BLaER1 treated with 17β-estradiol and CSF1 and Interleukin-3, amounts not matched to agents 10 nM and 100 nM (cell line): Measurements from ENCODE around the gene CEP164.

Experiments
- H3K27ac ChIP-seq, 11 experiments: shearing (Covaris generic); formaldehyde crosslinking; 2 replicates each; pipeline ENCODE4 v1.8.1; 2022
- H3K27me3 ChIP-seq, 11 experiments: shearing (Covaris generic); formaldehyde crosslinking; 2 replicates each; pipeline ENCODE4 v1.8.1; 2022
- H3K36me3 ChIP-seq, 11 experiments: shearing (Covaris generic); formaldehyde crosslinking; 2 replicates each; pipeline ENCODE4 v1.8.1; 2022
- H3K4me1 ChIP-seq, 10 experiments: shearing (Covaris generic); formaldehyde crosslinking; 2 replicates each; pipeline ENCODE4 v1.8.1; 2022
- H3K4me2 ChIP-seq, 11 experiments: shearing (Covaris generic); formaldehyde crosslinking; 2 replicates each; pipeline ENCODE4 v1.8.1; 2022
- H3K4me3 ChIP-seq, 10 experiments: shearing (Covaris generic); formaldehyde crosslinking; 2 replicates each; pipeline ENCODE4 v1.8.1; 2022
- H3K9ac ChIP-seq, 11 experiments: shearing (Covaris generic); formaldehyde crosslinking; 2 replicates each; pipeline ENCODE4 v1.8.1; 2022
- H3K9me3 ChIP-seq, 11 experiments: shearing (Covaris generic); formaldehyde crosslinking; replicated peaks in 1 of 11; 2 replicates each; pipeline ENCODE4 v1.8.1; 2022
- H4K20me1 ChIP-seq, 11 experiments: shearing (Covaris generic); formaldehyde crosslinking; 2 replicates each; pipeline ENCODE4 v1.8.1; 2022
- Cebpa-rat ChIP-seq, 11 experiments: shearing (Covaris generic); IDR thresholded peaks; 2 replicates each; pipeline ENCODE4 v1.8.1; 2022

CEP164 gene

GRCh38 chr11:117415358-117415896 is 87.8 kb downstream of the CEP164 start:
- Histone ChIP-seq H3K4me1 (peaks cover 0 to 15% (median 0%) of the 10 kb centered on the region in 10 experiments; a peak in 3 of 20 replicates), H3K9ac (no peak overlapping the region), H3K27ac (no peak overlapping the region), H3K4me3 (no peak overlapping the region), H3K9me3 (no peaks in the 10 kb centered on the region), H3K36me3 (peaks cover 0 to 25% (median 0%) of the 10 kb centered on the region in 11 experiments; a peak in 4 of 22 replicates), H3K27me3 (no peaks in the 10 kb centered on the region), H3K4me2 (no peak overlapping the region), H4K20me1 (no peaks in the 10 kb centered on the region; a peak in 1 of 22 replicates)
- no peak for TF ChIP-seq Cebpa-rat (IDR thresholded peaks at IDR 0.05)

GRCh38 chr11:117417342-117417741 is 89.7 kb downstream of the CEP164 start:
- Histone ChIP-seq H3K9ac (no peak overlapping the region), H3K4me3 (no peak overlapping the region), H4K20me1 (no peaks in the 10 kb centered on the region; a peak in 1 of 22 replicates), H3K4me1 (peaks cover 0 to 7% (median 0%) of the 10 kb centered on the region in 10 experiments; a peak in 2 of 20 replicates), H3K27ac (no peak overlapping the region), H3K9me3 (no peaks in the 10 kb centered on the region), H3K36me3 (peaks cover 0 to 11% (median 0%) of the 10 kb centered on the region in 11 experiments; a peak in 1 of 22 replicates), H3K27me3 (no peaks in the 10 kb centered on the region), H3K4me2 (no peak overlapping the region)
- TF ChIP-seq Cebpa-rat (IDR thresholded peaks at IDR 0.05) = no peak

DNA sequence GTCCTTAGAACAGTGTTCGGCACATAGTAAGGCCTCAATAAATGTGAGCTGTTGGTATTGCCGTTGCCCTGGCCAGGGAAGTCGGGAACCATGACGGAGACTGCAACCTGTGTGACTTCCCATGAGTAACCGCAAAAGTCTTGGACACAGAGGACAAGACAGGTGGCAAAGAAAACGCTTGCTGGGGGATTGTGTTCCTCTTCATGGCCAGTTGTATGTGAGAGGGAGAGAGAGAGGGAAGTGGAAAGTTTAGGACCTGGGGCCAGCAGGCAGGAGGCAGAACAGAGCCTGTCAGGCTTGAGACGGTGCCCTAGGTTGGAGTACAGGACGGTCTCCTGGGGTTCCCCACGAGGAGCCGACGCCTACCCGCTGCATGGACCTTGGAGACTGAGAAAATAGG is 90.2 kb downstream of the CEP164 start:
- Histone ChIP-seq H3K4me3 (no peak overlapping the region), H3K27ac (no peak overlapping the region), H3K4me1 (peaks cover 0 to 2% (median 0%) of the 10 kb centered on the region in 10 experiments; a peak in 2 of 20 replicates), H3K27me3 (no peaks in the 10 kb centered on the region), H3K9me3 (no peaks in the 10 kb centered on the region), H3K4me2 (no peak overlapping the region), H4K20me1 (no peaks in the 10 kb centered on the region; a peak in 1 of 22 replicates), H3K36me3 (peaks cover 0 to 7% (median 0%) of the 10 kb centered on the region in 11 experiments; a peak in 1 of 22 replicates), H3K9ac (no peak overlapping the region)
- no peak for TF ChIP-seq Cebpa-rat (IDR thresholded peaks at IDR 0.05)

DNA sequence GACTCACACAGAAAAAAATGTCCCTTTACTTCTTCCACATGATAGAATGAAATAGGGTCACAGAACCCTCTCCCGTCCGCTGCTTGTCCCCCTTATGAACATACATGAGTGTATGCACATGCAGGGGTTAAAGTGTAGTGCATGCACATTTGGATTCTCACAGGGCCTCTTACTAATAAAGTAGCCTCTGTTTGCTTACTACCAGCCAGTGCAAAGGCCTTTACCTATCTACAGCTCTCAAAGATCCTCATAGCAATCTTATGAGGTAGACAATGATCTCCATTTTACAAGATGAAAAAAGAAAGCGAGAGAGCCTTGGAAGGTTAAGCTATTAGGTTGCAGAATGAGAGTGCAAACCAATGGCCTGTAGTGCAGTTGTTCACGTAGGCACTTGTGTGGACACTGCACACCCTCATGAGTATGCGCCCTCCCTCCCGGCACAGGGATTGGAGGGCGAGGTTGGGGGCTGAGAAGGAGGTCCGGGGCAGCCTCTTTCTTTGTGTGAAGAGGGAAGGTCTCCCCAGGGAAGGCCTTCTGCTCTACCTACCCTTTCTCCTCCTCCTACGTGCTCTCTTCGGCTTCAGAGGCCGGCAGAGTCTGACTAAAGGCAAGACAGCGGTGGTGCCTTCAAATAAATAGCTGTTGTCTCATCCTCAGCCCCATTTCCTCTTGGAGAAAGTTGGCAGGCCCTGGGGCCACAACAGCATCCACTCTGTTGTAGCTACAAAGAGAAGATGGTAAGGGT is 91.3 kb downstream of the CEP164 start:
- Histone ChIP-seq H4K20me1 (no peaks in the 10 kb centered on the region), H3K27ac (no peak overlapping the region), H3K27me3 (no peaks in the 10 kb centered on the region), H3K4me3 (no peak overlapping the region), H3K36me3 (no peaks in the 10 kb centered on the region), H3K9ac (no peak overlapping the region), H3K9me3 (no peaks in the 10 kb centered on the region), H3K4me2 (no peak overlapping the region), H3K4me1 (no peaks in the 10 kb centered on the region)
- no peak for TF ChIP-seq Cebpa-rat (IDR thresholded peaks at IDR 0.05)

- no peak for TF ChIP-seq Cebpa-rat (IDR thresholded peaks at IDR 0.05)
- H3K27ac ChIP-seq = no peak overlapping the region
- no peaks in the 10 kb centered on the region for H3K36me3 ChIP-seq
- H3K9ac ChIP-seq = no peak overlapping the region
- no peaks in the 10 kb centered on the region for H3K9me3 ChIP-seq
- no peak overlapping the region for H3K4me2 ChIP-seq
- H3K4me1 ChIP-seq = peaks cover 0 to 4% (median under 1%) of the 10 kb centered on the region in 10 experiments; a peak in 6 of 20 replicates
- H3K4me3 ChIP-seq = no peak overlapping the region
- no peaks in the 10 kb centered on the region for H4K20me1 ChIP-seq
- H3K27me3 ChIP-seq = no peaks in the 10 kb centered on the region
These were observed 92.0 kb downstream of the CEP164 start for GRCh38 chr11:117419482-117420142.

- Histone ChIP-seq H3K36me3 (no peaks in the 10 kb centered on the region), H3K9ac (no peak overlapping the region), H3K4me3 (no peak overlapping the region), H4K20me1 (no peaks in the 10 kb centered on the region), H3K9me3 (no peaks in the 10 kb centered on the region), H3K4me2 (no peak overlapping the region), H3K27ac (no peak overlapping the region), H3K27me3 (no peaks in the 10 kb centered on the region), H3K4me1 (peaks cover 0 to 8% (median 2%) of the 10 kb centered on the region in 10 experiments; a peak in 6 of 20 replicates)
- no peak for TF ChIP-seq Cebpa-rat (IDR thresholded peaks at IDR 0.05)
These were observed 92.5 kb downstream of the CEP164 start for GRCh38 chr11:117420143-117420485.

- no peaks in the 10 kb centered on the region for H3K27me3 ChIP-seq
- peaks cover 0 to 10% (median 2%) of the 10 kb centered on the region in 10 experiments; a peak in 6 of 20 replicates for H3K4me1 ChIP-seq
- no peak overlapping the region for H3K9ac ChIP-seq
- no peak overlapping the region for H3K4me3 ChIP-seq
- H3K27ac ChIP-seq = no peak overlapping the region
- no peak overlapping the region for H3K4me2 ChIP-seq
- H3K9me3 ChIP-seq = no peaks in the 10 kb centered on the region
- H3K36me3 ChIP-seq = no peaks in the 10 kb centered on the region
- no peaks in the 10 kb centered on the region; a peak in 1 of 22 replicates for H4K20me1 ChIP-seq
- TF ChIP-seq Cebpa-rat (IDR thresholded peaks at IDR 0.05) = no peak
These were observed 92.9 kb downstream of the CEP164 start for GRCh38 chr11:117420598-117420997.

DNA sequence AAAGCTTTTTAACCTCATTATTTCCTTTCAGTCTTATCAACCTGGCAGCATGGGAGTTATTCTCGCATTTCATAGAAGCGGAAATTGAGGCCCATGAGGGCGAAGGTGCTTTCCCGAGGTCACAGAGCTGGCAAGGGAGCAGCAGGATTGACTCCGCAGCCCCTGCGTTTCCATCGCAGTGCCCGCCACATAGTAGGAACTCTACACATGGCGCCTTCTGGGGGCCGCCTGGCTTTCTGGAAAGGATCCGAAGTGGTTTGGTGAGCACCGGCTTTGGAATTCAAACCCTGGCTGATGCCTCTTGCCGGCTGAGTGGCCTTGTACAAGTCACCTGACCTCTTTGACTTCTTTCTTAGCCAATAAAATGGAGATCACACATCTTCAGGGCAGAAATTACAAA is 93.4 kb downstream of the CEP164 start:
- no peak overlapping the region for H3K4me2 ChIP-seq
- no peaks in the 10 kb centered on the region for H3K36me3 ChIP-seq
- H3K27me3 ChIP-seq = no peaks in the 10 kb centered on the region
- H4K20me1 ChIP-seq = no peaks in the 10 kb centered on the region; a peak in 1 of 22 replicates
- H3K9ac ChIP-seq = no peak overlapping the region
- H3K9me3 ChIP-seq = no peaks in the 10 kb centered on the region
- H3K4me3 ChIP-seq = no peak overlapping the region
- peaks cover 0 to 10% (median 2%) of the 10 kb centered on the region in 10 experiments; a peak in 6 of 20 replicates for H3K4me1 ChIP-seq
- no peak overlapping the region for H3K27ac ChIP-seq
- no peak for TF ChIP-seq Cebpa-rat (IDR thresholded peaks at IDR 0.05)

DNA sequence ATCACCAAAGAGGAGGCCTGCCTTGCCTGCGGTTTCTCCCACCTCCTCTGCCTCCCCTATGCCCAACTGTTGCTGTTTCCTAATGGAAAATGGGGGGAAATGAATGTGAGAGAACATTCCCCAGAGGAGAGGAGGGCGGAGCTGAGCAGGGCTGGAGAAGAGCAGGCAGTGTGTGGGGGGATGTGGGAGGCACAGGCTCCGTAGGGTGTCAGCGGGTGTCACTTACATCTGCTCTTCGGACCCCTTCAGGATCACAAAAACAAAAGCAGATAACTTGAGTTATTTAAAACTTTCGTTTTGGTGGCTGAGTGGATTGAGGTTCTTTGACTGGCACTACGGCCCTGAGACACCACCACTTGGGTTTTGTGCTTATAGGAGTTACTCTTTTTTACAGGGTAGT is 93.8 kb downstream of the CEP164 start:
- Histone ChIP-seq H3K4me3 (no peak overlapping the region), H4K20me1 (no peaks in the 10 kb centered on the region; a peak in 1 of 22 replicates), H3K4me1 (peaks cover 0 to 10% (median 2%) of the 10 kb centered on the region in 10 experiments; a peak in 6 of 20 replicates), H3K27ac (no peak overlapping the region), H3K36me3 (no peaks in the 10 kb centered on the region), H3K9me3 (no peaks in the 10 kb centered on the region), H3K4me2 (no peak overlapping the region), H3K27me3 (no peaks in the 10 kb centered on the region), H3K9ac (no peak overlapping the region)
- TF ChIP-seq Cebpa-rat (IDR thresholded peaks at IDR 0.05) = no peak
